Esophagus squamous epithelium (tissue), 5 donors: ENCODE measurements around the gene ZSCAN9. TPM values are rescaled to one million over a fixed set of nuclear protein-coding genes. Genes with fewer than 3 reads are reported as not detected.

Experiments used
- DNase-seq: peaks from one replicate; lab custom pipeline; 2025; lab: John Stamatoyannopoulos, UW
- H3K27ac ChIP-seq, 4 donors: fragments of 200-600 bp; sonication (generic); one replicate each; pipeline ENCODE4 v1.5.1; 2016 to 2019; ENCODE audit warnings: mild to moderate bottlenecking in 1 of 4
- H3K27me3 ChIP-seq, 4 donors: fragments of 200-600 bp; sonication (generic); 1 replicate in 3 of 4; 2 replicates in 1 of 4; pipeline versions ENCODE4 v1.5.1 to v1.6.0; 2017 to 2021; ENCODE audit warnings: antibody characterized with exemption in 1 of 4
- H3K36me3 ChIP-seq, 3 donors: fragments of 200-600 bp; sonication (generic); one replicate each; pipeline ENCODE4 v1.5.1; 2016 to 2019
- H3K4me1 ChIP-seq, 3 donors: fragments of 200-600 bp; sonication (generic); one replicate each; pipeline ENCODE4 v1.5.1; 2017 to 2019
- H3K4me3 ChIP-seq, 4 donors: fragments of 200-600 bp; sonication (generic); 1 replicate in 3 of 4; 2 replicates in 1 of 4; pipeline ENCODE4 v1.5.1; 2016 to 2019; ENCODE audit warnings: mild to moderate bottlenecking in 2 of 4, moderate library complexity in 1 of 4
- H3K9me3 ChIP-seq, 3 donors: fragments of 200-600 bp; sonication (generic); one replicate each; pipeline ENCODE4 v1.5.1; 2016 to 2019
- POLR2A ChIP-seq, 4 donors: fragments of 450-650 bp; IDR thresholded peaks; one replicate each; pipeline ENCODE4 v1.6.1; 2017; ENCODE audit warnings: antibody characterized with exemption in 4 of 4, mild to moderate bottlenecking in 4 of 4, moderate library complexity in 3 of 4
- WGBS, 2 donors: methylation state at CpG; one replicate each; pipeline ENCODE4 v1.1.5; 2018; 5-methylcytosine and 5-hydroxymethylcytosine counted together
- intact Hi-C: fragments of 100-400 bp; cut with DNase I; formaldehyde crosslinking; loops from one replicate; pipeline ENCODE4 v1.15.0; 2022
- total RNA-seq, 4 donors: library from RNA; depleted of rRNA; stranded (reverse); fragments of >200 nt; gene quantifications; one replicate each; pipeline ENCODE4 v1.1.0, GENCODE V29; 2016
- TF ChIP-seq, protein P1 (sequence below), 6 experiments: fragments of 450-650 bp in 4 of 6; fragments of 200-600 bp in 2 of 6; sonication (generic) in 2 of 6; IDR thresholded peaks; one replicate each; pipeline ENCODE4 v1.5.1; 2016 to 2019; ENCODE audit warnings: antibody characterized with exemption in 6 of 6, mild to moderate bottlenecking in 4 of 6, moderate library complexity in 4 of 6
- donor health status: DM: yes; HTN: yes; CAD: no.

ZSCAN9 gene
- 10 to 100 TPM in 1 of 4 donors, 1 to 10 TPM in 2, under 1 TPM in 1; 0.95 to 11.3 (median 3.4) TPM for total RNA-seq

DNA sequence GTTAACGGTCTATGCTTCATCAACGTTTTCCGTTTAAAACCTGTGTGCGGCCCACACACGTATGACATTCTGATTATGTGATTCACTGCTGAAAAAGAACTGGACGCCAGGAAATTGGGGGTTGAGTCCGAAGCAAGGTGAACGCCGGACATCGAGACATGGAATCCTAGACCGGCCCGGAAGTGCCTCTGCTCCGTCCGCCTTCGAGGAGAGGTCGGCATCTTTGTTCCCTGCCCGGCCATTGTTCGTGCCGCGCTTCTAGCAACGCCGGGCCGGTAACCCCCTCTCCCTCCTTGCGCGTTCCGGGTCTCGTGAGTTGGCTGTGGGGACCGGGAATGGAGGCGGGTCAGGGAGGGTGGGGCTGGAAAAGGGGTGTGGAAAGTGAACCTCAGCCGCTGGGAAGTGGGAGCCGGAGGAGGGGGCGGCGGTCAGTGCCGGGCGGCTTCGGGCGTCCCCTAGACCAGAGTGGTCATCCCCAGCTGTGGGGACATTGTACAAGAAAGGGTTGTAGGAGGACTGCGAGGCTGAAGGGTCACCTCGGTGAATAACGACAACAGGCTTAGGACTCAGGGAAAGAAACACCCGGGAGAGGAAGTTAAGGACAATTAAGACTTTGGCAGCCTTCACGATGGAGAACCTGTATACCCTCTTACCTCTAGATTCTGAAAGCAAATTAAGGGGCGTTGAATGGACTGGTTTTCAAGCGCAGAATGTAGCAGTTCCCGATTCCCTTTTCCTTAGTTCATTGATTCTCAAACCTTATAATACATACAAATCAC is at the start of gene ZSCAN9:
Gene ZSCAN9 (plus strand): TSS at position 220 of the 779 bp plus-strand sequence. CDS start 1,810 bp downstream, outside the sequence.
- WGBS, 2 donors, result 0% methylated on average over 29 to 39 of the region's 45 CpGs
- DNase-seq, result no peak
- Histone ChIP-seq H3K4me1 (peaks cover 0 to 29% (median 11%) of the 10 kb centered on the region in 3 donors), H3K9me3 (no peaks in the 10 kb centered on the region), H3K27me3 (peaks cover 0 to 33% (median under 1%) of the 10 kb centered on the region in 4 donors), H3K36me3 (peaks cover 0 to 34% (median 0%) of the 10 kb centered on the region in 3 donors), H3K27ac (peak within 1 kb of the TSS; percentile 71 to 85 (median 78)), H3K4me3 (peak within 1 kb of the TSS; percentile 70 to 85 (median 75))
- TF ChIP-seq POLR2A (IDR thresholded peaks at IDR 0.05), result no peak
- TF ChIP-seq, protein P1, sequence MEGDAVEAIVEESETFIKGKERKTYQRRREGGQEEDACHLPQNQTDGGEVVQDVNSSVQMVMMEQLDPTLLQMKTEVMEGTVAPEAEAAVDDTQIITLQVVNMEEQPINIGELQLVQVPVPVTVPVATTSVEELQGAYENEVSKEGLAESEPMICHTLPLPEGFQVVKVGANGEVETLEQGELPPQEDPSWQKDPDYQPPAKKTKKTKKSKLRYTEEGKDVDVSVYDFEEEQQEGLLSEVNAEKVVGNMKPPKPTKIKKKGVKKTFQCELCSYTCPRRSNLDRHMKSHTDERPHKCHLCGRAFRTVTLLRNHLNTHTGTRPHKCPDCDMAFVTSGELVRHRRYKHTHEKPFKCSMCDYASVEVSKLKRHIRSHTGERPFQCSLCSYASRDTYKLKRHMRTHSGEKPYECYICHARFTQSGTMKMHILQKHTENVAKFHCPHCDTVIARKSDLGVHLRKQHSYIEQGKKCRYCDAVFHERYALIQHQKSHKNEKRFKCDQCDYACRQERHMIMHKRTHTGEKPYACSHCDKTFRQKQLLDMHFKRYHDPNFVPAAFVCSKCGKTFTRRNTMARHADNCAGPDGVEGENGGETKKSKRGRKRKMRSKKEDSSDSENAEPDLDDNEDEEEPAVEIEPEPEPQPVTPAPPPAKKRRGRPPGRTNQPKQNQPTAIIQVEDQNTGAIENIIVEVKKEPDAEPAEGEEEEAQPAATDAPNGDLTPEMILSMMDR (IDR thresholded peaks at IDR 0.05), result no peak
- intact Hi-C loops, result no loop called here

DNA sequence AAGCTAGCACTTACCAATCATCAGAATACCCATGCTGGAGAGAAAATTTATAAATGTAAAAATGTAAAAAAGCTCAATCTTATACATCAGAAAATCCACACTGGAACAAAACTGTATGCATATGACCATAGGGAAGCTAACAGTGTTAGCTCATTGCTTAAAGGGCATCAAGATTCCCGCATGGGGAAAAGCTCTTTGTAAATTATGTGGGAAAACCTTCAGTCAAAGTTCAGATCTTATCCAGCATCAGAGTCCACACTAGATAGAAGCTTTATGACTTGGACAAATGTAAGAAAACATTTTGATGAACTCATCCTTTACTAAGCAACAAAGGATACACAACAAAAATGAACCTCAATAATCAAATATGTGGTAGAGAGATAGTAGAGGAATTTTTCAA is 48.7 kb upstream of the ZSCAN9 start:
- H3K4me1 ChIP-seq, result no peaks in the 10 kb centered on the region
- WGBS, 2 donors, result 96 to 100% methylated on average over 1 of the region's 1 CpG
- H3K9me3 ChIP-seq, result no peaks in the 10 kb centered on the region
- TF ChIP-seq, protein P1 (IDR thresholded peaks at IDR 0.05), result no peak
- TF ChIP-seq POLR2A (IDR thresholded peaks at IDR 0.05), result no peak
- peaks cover 0 to 25% (median 0%) of the 10 kb centered on the region in 4 donors for H3K27me3 ChIP-seq
- no peak overlapping the region for H3K4me3 ChIP-seq
- no peak overlapping the region for H3K27ac ChIP-seq
- intact Hi-C loops, result no loop called here
- no peaks in the 10 kb centered on the region for H3K36me3 ChIP-seq
- DNase-seq, result no peak

DNA sequence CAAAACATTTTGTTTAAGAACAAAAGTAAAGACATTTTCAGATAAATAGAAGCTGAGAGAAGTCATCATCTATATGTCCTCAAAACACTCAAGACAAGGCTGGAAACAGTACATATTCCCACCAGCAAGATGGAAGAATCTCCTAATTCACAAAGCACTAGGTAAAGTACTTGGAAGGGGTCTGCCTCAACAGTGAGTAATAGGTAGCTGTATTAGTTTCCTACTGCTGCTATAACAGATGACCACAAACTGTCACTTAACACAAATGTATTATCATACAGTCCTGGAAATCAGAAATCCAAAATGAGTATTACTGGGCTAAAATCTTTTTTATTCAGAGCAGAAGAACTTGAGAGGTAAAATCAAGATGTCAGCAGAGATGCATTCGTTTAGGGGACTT is 42.8 kb upstream of the ZSCAN9 start:
- Histone ChIP-seq H3K27ac (no peak overlapping the region), H3K36me3 (no peaks in the 10 kb centered on the region), H3K4me1 (no peaks in the 10 kb centered on the region), H3K27me3 (peaks cover 0 to 22% (median 0%) of the 10 kb centered on the region in 4 donors), H3K9me3 (peaks cover 0 to 3% (median 2%) of the 10 kb centered on the region in 3 donors), H3K4me3 (no peak overlapping the region)
- intact Hi-C loops, result no loop called here
- no peak for DNase-seq
- WGBS, 2 donors, result 42 to 50% methylated on average over 1 of the region's 1 CpG
- TF ChIP-seq POLR2A (IDR thresholded peaks at IDR 0.05), result no peak
- TF ChIP-seq, protein P1 (IDR thresholded peaks at IDR 0.05), result no peak

DNA sequence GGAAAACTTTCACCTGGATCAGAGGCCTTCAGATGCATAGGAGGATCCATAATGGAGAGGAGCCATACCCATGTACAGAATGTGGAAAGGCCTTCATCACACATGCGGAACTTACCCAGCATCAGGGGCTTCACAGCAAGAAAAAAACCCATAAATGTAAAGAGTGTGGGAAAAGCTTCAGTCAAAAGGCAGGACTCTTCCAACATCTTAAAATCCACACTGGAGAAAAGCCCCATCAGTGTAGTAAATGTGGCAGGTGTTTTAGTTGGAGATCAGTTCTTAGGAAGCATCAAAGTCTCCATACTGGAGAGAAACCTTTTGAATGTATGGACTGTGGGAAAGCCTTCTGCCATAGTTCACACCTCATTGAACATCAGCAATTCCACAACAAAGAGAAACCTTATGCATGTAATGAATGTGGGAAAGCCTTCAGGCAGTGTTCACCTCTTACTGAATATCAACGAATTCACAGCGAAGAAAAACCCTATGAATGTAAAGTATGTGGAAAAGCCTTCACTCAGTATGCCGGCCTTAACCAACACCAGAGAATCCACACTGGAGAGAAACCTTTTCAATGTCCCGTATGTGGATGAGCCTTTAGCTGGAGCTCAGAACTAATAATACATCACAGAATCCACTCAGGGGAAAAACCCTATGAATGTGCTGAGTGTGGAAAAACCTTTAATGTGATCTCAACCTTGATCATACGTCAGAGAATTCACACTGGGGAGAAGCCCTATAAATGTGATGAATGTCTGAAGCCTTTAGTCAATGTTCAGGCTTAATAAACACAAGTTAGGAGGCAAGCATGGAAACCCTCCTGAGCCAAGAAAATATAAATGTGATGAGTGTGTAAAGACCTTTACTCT is 36.7 kb upstream of the ZSCAN9 start:
- no peak overlapping the region for H3K4me3 ChIP-seq
- H3K4me1 ChIP-seq, result no peaks in the 10 kb centered on the region
- TF ChIP-seq, protein P1 (IDR thresholded peaks at IDR 0.05), result no peak
- peaks cover 0 to 12% (median 0%) of the 10 kb centered on the region in 4 donors for H3K27me3 ChIP-seq
- intact Hi-C loops, result no loop called here
- H3K9me3 ChIP-seq, result peaks cover 0 to 45% (median 28%) of the 10 kb centered on the region in 3 donors
- H3K36me3 ChIP-seq, result no peaks in the 10 kb centered on the region
- no peak overlapping the region for H3K27ac ChIP-seq
- WGBS, 2 donors, result 70% methylated on average over 6 of the region's 6 CpGs
- no peak for DNase-seq
